ENCODE results near the gene CEACAM7.

CEACAM7 gene

GRCh38 chr19:41718761-41719160 lies 30.7 kb upstream of the CEACAM7 start:
- no peak for DNase-seq (ENCODE audit: low read depth in 1 of 2, low spot score in 1 of 2)
- TF ChIP-seq, protein P1, sequence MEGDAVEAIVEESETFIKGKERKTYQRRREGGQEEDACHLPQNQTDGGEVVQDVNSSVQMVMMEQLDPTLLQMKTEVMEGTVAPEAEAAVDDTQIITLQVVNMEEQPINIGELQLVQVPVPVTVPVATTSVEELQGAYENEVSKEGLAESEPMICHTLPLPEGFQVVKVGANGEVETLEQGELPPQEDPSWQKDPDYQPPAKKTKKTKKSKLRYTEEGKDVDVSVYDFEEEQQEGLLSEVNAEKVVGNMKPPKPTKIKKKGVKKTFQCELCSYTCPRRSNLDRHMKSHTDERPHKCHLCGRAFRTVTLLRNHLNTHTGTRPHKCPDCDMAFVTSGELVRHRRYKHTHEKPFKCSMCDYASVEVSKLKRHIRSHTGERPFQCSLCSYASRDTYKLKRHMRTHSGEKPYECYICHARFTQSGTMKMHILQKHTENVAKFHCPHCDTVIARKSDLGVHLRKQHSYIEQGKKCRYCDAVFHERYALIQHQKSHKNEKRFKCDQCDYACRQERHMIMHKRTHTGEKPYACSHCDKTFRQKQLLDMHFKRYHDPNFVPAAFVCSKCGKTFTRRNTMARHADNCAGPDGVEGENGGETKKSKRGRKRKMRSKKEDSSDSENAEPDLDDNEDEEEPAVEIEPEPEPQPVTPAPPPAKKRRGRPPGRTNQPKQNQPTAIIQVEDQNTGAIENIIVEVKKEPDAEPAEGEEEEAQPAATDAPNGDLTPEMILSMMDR (IDR thresholded peaks at IDR 0.05; ENCODE audit: insufficient read depth, low read length), result no peak
- no peak for TF ChIP-seq SPI1 (IDR thresholded peaks at IDR 0.05; ENCODE audit: borderline replicate concordance, low read depth)
- no peak for TF ChIP-seq POLR2AphosphoS5 (IDR thresholded peaks at IDR 0.05; ENCODE audit: low read depth)
- TF ChIP-seq, protein P2, sequence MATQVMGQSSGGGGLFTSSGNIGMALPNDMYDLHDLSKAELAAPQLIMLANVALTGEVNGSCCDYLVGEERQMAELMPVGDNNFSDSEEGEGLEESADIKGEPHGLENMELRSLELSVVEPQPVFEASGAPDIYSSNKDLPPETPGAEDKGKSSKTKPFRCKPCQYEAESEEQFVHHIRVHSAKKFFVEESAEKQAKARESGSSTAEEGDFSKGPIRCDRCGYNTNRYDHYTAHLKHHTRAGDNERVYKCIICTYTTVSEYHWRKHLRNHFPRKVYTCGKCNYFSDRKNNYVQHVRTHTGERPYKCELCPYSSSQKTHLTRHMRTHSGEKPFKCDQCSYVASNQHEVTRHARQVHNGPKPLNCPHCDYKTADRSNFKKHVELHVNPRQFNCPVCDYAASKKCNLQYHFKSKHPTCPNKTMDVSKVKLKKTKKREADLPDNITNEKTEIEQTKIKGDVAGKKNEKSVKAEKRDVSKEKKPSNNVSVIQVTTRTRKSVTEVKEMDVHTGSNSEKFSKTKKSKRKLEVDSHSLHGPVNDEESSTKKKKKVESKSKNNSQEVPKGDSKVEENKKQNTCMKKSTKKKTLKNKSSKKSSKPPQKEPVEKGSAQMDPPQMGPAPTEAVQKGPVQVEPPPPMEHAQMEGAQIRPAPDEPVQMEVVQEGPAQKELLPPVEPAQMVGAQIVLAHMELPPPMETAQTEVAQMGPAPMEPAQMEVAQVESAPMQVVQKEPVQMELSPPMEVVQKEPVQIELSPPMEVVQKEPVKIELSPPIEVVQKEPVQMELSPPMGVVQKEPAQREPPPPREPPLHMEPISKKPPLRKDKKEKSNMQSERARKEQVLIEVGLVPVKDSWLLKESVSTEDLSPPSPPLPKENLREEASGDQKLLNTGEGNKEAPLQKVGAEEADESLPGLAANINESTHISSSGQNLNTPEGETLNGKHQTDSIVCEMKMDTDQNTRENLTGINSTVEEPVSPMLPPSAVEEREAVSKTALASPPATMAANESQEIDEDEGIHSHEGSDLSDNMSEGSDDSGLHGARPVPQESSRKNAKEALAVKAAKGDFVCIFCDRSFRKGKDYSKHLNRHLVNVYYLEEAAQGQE (IDR thresholded peaks at IDR 0.05; ENCODE audit: insufficient replicate concordance, low read depth), result no peak
- no peak for TF ChIP-seq GABPA (IDR thresholded peaks at IDR 0.05; ENCODE audit: low read depth)
- peaks cover 17% of the 10 kb centered on the region for H3K27me3 ChIP-seq (ENCODE audit: insufficient read depth, poor library complexity, severe bottlenecking)

DNA sequence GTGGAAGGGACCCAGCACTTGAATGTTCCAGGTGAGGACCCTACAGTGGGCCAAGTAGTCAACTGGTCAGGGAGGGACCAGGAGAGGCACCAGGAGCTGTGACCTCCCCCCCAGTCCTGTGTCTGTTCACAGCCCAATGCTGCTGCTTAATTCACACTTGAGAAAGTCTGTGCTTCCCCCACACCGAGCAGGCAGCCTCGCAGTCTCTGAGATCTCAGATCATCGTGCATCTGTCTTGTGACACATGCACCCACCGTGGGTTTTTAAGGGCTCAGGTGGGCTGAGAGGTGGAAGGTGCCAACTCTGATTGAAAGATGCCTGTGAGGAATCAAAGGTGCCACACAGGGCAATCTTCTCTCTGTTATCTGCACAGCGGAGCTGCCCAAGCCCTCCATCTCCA lies 26.5 kb upstream of the CEACAM7 start:
- no peak overlapping the region for H3K27ac ChIP-seq (replicated peaks)
- peaks cover 19% of the 10 kb centered on the region for H3K27me3 ChIP-seq (ENCODE audit: insufficient read depth, poor library complexity, severe bottlenecking)
- H3K4me3 ChIP-seq (replicated peaks; ENCODE audit: insufficient read depth, low read length), result no peak overlapping the region
- no peak for DNase-seq (ENCODE audit: low read depth in 1 of 2, low spot score in 1 of 2)
- TF ChIP-seq POLR2AphosphoS5 (IDR thresholded peaks at IDR 0.05; ENCODE audit: low read depth) (no peak), SPI1 (IDR thresholded peaks at IDR 0.05; ENCODE audit: borderline replicate concordance, low read depth) (no peak), GABPA (IDR thresholded peaks at IDR 0.05; ENCODE audit: low read depth) (no peak)
- TF ChIP-seq, protein P1 (IDR thresholded peaks at IDR 0.05; ENCODE audit: insufficient read depth, low read length), result no peak
- TF ChIP-seq, protein P2 (IDR thresholded peaks at IDR 0.05; ENCODE audit: insufficient replicate concordance, low read depth), result no peak

More at GRCh38 chr19:41718761-41719160, 30.7 kb upstream of the CEACAM7 start:
- Histone ChIP-seq H3K4me3 (replicated peaks; ENCODE audit: insufficient read depth, low read length) (no peak overlapping the region), H3K27ac (replicated peaks) (no peak overlapping the region)

GRCh38 chr19:41711376-41712261 lies 23.5 kb upstream of the CEACAM7 start:
- TF ChIP-seq, protein P1 (IDR thresholded peaks at IDR 0.05; ENCODE audit: insufficient read depth, low read length), result no peak
- TF ChIP-seq SPI1 (IDR thresholded peaks at IDR 0.05; ENCODE audit: borderline replicate concordance, low read depth) (no peak), POLR2AphosphoS5 (IDR thresholded peaks at IDR 0.05; ENCODE audit: low read depth) (no peak), GABPA (IDR thresholded peaks at IDR 0.05; ENCODE audit: low read depth) (no peak)
- TF ChIP-seq, protein P2 (IDR thresholded peaks at IDR 0.05; ENCODE audit: insufficient replicate concordance, low read depth), result no peak

More at GRCh38 chr19:41711376-41712261, 23.5 kb upstream of the CEACAM7 start:
- Histone ChIP-seq H3K27ac (replicated peaks) (no peak overlapping the region), H3K4me3 (replicated peaks; ENCODE audit: insufficient read depth, low read length) (no peak overlapping the region), H3K27me3 (ENCODE audit: insufficient read depth, poor library complexity, severe bottlenecking) (peaks cover 15% of the 10 kb centered on the region)
- no peak for DNase-seq (ENCODE audit: low read depth in 1 of 2, low spot score in 1 of 2)

Data from HL-60 (cell line).